ENCODE data around the gene RNASEH1. TPM values are rescaled to one million over a fixed set of nuclear protein-coding genes. Genes with fewer than 3 reads are reported as not detected.
A peak's percentile ranks its signal among the peaks of the same experiment; 100 is the strongest.

RNASEH1 gene
- total and polyA plus RNA-seq, 5 donors from 2014 or later = 29.7 to 33.2 (median 30.8) TPM

GRCh38 chr2:3542107-3542506, 16.0 kb downstream of the RNASEH1 start:
- peaks cover 42% of the 10 kb centered on the region for H3K36me3 Mint-ChIP-seq
- H3K27ac Mint-ChIP-seq = no peak overlapping the region

GRCh38 chr2:3539836-3540235, 18.3 kb downstream of the RNASEH1 start:
- Histone ChIP-seq H3K4me3 (ENCODE audit: low read depth, low read length) (no peak overlapping the region), H3K27ac (ENCODE audit: insufficient read depth, low read length, poor library complexity, severe bottlenecking) (no peak overlapping the region)

More at GRCh38 chr2:3542107-3542506, 16.0 kb downstream of the RNASEH1 start:
- H3K9me3 Mint-ChIP-seq = no peaks in the 10 kb centered on the region
- Histone ChIP-seq H3K27me3 (ENCODE audit: control insufficient read depth, insufficient read depth, low read length) (no peaks in the 10 kb centered on the region), H3K36me3 (ENCODE audit: control insufficient read depth, insufficient read depth, low read length) (peaks cover 69% of the 10 kb centered on the region), H3K27ac (ENCODE audit: insufficient read depth, low read length, poor library complexity, severe bottlenecking) (no peak overlapping the region), H3K9me3 (ENCODE audit: control insufficient read depth in 2 of 2, low read length in 2 of 2) (no peaks in the 10 kb centered on the region), H3K4me1 (ENCODE audit: control insufficient read depth, insufficient read depth, low read length, poor library complexity, severe bottlenecking) (no peaks in the 10 kb centered on the region), H3K4me3 (ENCODE audit: low read depth, low read length) (no peak overlapping the region)
- no peak for DNase-seq
- H3K4me1 Mint-ChIP-seq = peaks cover 0 to 6% (median 2%) of the 10 kb centered on the region in 4 donors
- no peak overlapping the region for H3K4me3 Mint-ChIP-seq
- ATAC-seq (ENCODE audit: low read depth in 2 of 2) = no peak
- no peaks in the 10 kb centered on the region for H3K27me3 Mint-ChIP-seq

GRCh38 chr2:3536682-3537632, 21.2 kb downstream of the RNASEH1 start:
- H3K4me3 ChIP-seq (ENCODE audit: low read depth, low read length) = no peak overlapping the region

More at GRCh38 chr2:3539836-3540235, 18.3 kb downstream of the RNASEH1 start:
- no peak for DNase-seq
- H3K36me3 Mint-ChIP-seq = peaks cover 35% of the 10 kb centered on the region
- Histone ChIP-seq H3K4me1 (ENCODE audit: control insufficient read depth, insufficient read depth, low read length, poor library complexity, severe bottlenecking) (no peaks in the 10 kb centered on the region), H3K36me3 (ENCODE audit: control insufficient read depth, insufficient read depth, low read length) (peaks cover 46% of the 10 kb centered on the region), H3K9me3 (ENCODE audit: control insufficient read depth in 2 of 2, low read length in 2 of 2) (no peaks in the 10 kb centered on the region), H3K27me3 (ENCODE audit: control insufficient read depth, insufficient read depth, low read length) (no peaks in the 10 kb centered on the region)
- H3K27me3 Mint-ChIP-seq = no peaks in the 10 kb centered on the region
- H3K27ac Mint-ChIP-seq = no peak overlapping the region
- no peaks in the 10 kb centered on the region for H3K9me3 Mint-ChIP-seq
- peaks cover 0 to 6% (median 5%) of the 10 kb centered on the region in 4 donors for H3K4me1 Mint-ChIP-seq
- ATAC-seq (ENCODE audit: low read depth in 2 of 2) = no peak
- H3K4me3 Mint-ChIP-seq = no peak overlapping the region

GRCh38 chr2:3535794-3536681, 22.1 kb downstream of the RNASEH1 start:
- no peaks in the 10 kb centered on the region for H3K27me3 ChIP-seq (ENCODE audit: control insufficient read depth, insufficient read depth, low read length)
- H3K9me3 Mint-ChIP-seq = no peaks in the 10 kb centered on the region
- peaks cover 7% of the 10 kb centered on the region for H3K36me3 Mint-ChIP-seq
- H3K27ac ChIP-seq (ENCODE audit: insufficient read depth, low read length, poor library complexity, severe bottlenecking) = no peak overlapping the region
- H3K36me3 ChIP-seq (ENCODE audit: control insufficient read depth, insufficient read depth, low read length) = peaks cover 14% of the 10 kb centered on the region
- no peak overlapping the region for H3K4me3 ChIP-seq (ENCODE audit: low read depth, low read length)
- H3K9me3 ChIP-seq (ENCODE audit: control insufficient read depth in 2 of 2, low read length in 2 of 2) = no peaks in the 10 kb centered on the region
- peaks cover 0 to 5% (median 0%) of the 10 kb centered on the region in 4 donors for H3K4me1 Mint-ChIP-seq
- H3K27me3 Mint-ChIP-seq = no peaks in the 10 kb centered on the region
- H3K27ac Mint-ChIP-seq = peak overlapping the region in 2 of 3 donors; percentile 63 to 71
- ATAC-seq (ENCODE audit: low read depth in 2 of 2) (no peak), DNase-seq (no peak)
- no peaks in the 10 kb centered on the region for H3K4me1 ChIP-seq (ENCODE audit: control insufficient read depth, insufficient read depth, low read length, poor library complexity, severe bottlenecking)
- peak overlapping the region; percentile 9 to 67 (median 40) for H3K4me3 Mint-ChIP-seq

More at GRCh38 chr2:3536682-3537632, 21.2 kb downstream of the RNASEH1 start:
- Mint-ChIP-seq H3K27me3 (no peaks in the 10 kb centered on the region), H3K9me3 (no peaks in the 10 kb centered on the region), H3K36me3 (peaks cover 12% of the 10 kb centered on the region), H3K4me1 (peaks cover 0 to 5% (median under 1%) of the 10 kb centered on the region in 4 donors), H3K27ac (peak overlapping the region in 1 of 3 donors; percentile 71), H3K4me3 (peak overlapping the region in 3 of 4 donors; percentile 9 to 67 (median 21))
- no peaks in the 10 kb centered on the region for H3K27me3 ChIP-seq (ENCODE audit: control insufficient read depth, insufficient read depth, low read length)
- no peaks in the 10 kb centered on the region for H3K4me1 ChIP-seq (ENCODE audit: control insufficient read depth, insufficient read depth, low read length, poor library complexity, severe bottlenecking)
- no peaks in the 10 kb centered on the region for H3K9me3 ChIP-seq (ENCODE audit: control insufficient read depth in 2 of 2, low read length in 2 of 2)
- DNase-seq (no peak), ATAC-seq (ENCODE audit: low read depth in 2 of 2) (peak; percentile 33 to 50)
- peaks cover 20% of the 10 kb centered on the region for H3K36me3 ChIP-seq (ENCODE audit: control insufficient read depth, insufficient read depth, low read length)
- no peak overlapping the region for H3K27ac ChIP-seq (ENCODE audit: insufficient read depth, low read length, poor library complexity, severe bottlenecking)

- Histone ChIP-seq H3K4me3 (ENCODE audit: low read depth, low read length) (no peak overlapping the region), H3K27me3 (ENCODE audit: control insufficient read depth, insufficient read depth, low read length) (no peaks in the 10 kb centered on the region), H3K27ac (ENCODE audit: insufficient read depth, low read length, poor library complexity, severe bottlenecking) (no peak overlapping the region), H3K4me1 (ENCODE audit: control insufficient read depth, insufficient read depth, low read length, poor library complexity, severe bottlenecking) (no peaks in the 10 kb centered on the region), H3K9me3 (ENCODE audit: control insufficient read depth in 2 of 2, low read length in 2 of 2) (no peaks in the 10 kb centered on the region), H3K36me3 (ENCODE audit: control insufficient read depth, insufficient read depth, low read length) (peaks cover 11% of the 10 kb centered on the region)
- DNase-seq (no peak), ATAC-seq (ENCODE audit: low read depth in 2 of 2) (no peak)
- Mint-ChIP-seq H3K36me3 (peaks cover 7% of the 10 kb centered on the region), H3K27ac (no peak overlapping the region), H3K4me1 (peaks cover 0 to 5% (median 0%) of the 10 kb centered on the region in 4 donors), H3K27me3 (no peaks in the 10 kb centered on the region), H3K9me3 (no peaks in the 10 kb centered on the region), H3K4me3 (peak overlapping the region in 1 of 4 donors; percentile 52)
Observed at GRCh38 chr2:3535467-3535793, 22.7 kb downstream of the RNASEH1 start.

GRCh38 chr2:3534251-3534814, 23.8 kb downstream of the RNASEH1 start:
- H3K27me3 ChIP-seq (ENCODE audit: control insufficient read depth, insufficient read depth, low read length) = no peaks in the 10 kb centered on the region
- Mint-ChIP-seq H3K4me3 (no peak overlapping the region), H3K27me3 (no peaks in the 10 kb centered on the region), H3K4me1 (peaks cover 0 to 5% (median 0%) of the 10 kb centered on the region in 4 donors), H3K9me3 (no peaks in the 10 kb centered on the region), H3K27ac (no peak overlapping the region), H3K36me3 (peaks cover under 1% of the 10 kb centered on the region)
- no peaks in the 10 kb centered on the region for H3K4me1 ChIP-seq (ENCODE audit: control insufficient read depth, insufficient read depth, low read length, poor library complexity, severe bottlenecking)
- no peak overlapping the region for H3K4me3 ChIP-seq (ENCODE audit: low read depth, low read length)
- H3K27ac ChIP-seq (ENCODE audit: insufficient read depth, low read length, poor library complexity, severe bottlenecking) = no peak overlapping the region
- no peaks in the 10 kb centered on the region for H3K9me3 ChIP-seq (ENCODE audit: control insufficient read depth in 2 of 2, low read length in 2 of 2)
- H3K36me3 ChIP-seq (ENCODE audit: control insufficient read depth, insufficient read depth, low read length) = peaks cover 4% of the 10 kb centered on the region
- no peak for DNase-seq
- ATAC-seq (ENCODE audit: low read depth in 2 of 2) = no peak

GRCh38 chr2:3533836-3534235, 24.3 kb downstream of the RNASEH1 start:
- peak overlapping the region in 1 of 3 donors; percentile 31 for H3K27ac Mint-ChIP-seq
- Histone ChIP-seq H3K4me1 (ENCODE audit: control insufficient read depth, insufficient read depth, low read length, poor library complexity, severe bottlenecking) (no peaks in the 10 kb centered on the region), H3K27ac (ENCODE audit: insufficient read depth, low read length, poor library complexity, severe bottlenecking) (no peak overlapping the region), H3K36me3 (ENCODE audit: control insufficient read depth, insufficient read depth, low read length) (no peaks in the 10 kb centered on the region), H3K9me3 (ENCODE audit: control insufficient read depth in 2 of 2, low read length in 2 of 2) (no peaks in the 10 kb centered on the region), H3K4me3 (ENCODE audit: low read depth, low read length) (no peak overlapping the region), H3K27me3 (ENCODE audit: control insufficient read depth, insufficient read depth, low read length) (no peaks in the 10 kb centered on the region)
- no peaks in the 10 kb centered on the region for H3K27me3 Mint-ChIP-seq
- peaks cover 0 to 5% (median 0%) of the 10 kb centered on the region in 4 donors for H3K4me1 Mint-ChIP-seq
- DNase-seq = no peak
- H3K9me3 Mint-ChIP-seq = no peaks in the 10 kb centered on the region
- no peak for ATAC-seq (ENCODE audit: low read depth in 2 of 2)
- peak overlapping the region in 1 of 4 donors; percentile 43 for H3K4me3 Mint-ChIP-seq
- no peaks in the 10 kb centered on the region for H3K36me3 Mint-ChIP-seq
